ENCODE measurements around the gene MYADML2.

DNA sequence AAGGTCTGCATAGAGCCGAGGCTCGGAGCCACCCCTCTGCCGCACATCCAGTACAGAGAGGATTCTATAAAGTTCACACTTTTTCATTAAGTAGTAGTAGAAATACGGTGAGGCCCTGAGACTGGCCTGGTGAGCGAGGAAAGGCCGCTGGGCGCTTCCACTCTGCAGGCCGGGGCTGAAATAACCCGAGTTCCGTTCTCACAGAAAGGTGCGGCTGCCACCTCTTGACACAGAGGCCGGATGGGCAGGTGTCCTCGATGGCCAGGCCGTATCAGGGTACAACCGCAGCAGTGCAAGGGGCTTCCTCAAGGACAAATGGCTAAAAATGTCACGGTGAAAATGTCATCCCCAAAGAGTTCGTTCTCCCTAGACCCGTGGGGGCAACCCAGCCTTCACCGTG, 35.1 kb downstream of the MYADML2 start:
- TF ChIP-seq, protein P1, sequence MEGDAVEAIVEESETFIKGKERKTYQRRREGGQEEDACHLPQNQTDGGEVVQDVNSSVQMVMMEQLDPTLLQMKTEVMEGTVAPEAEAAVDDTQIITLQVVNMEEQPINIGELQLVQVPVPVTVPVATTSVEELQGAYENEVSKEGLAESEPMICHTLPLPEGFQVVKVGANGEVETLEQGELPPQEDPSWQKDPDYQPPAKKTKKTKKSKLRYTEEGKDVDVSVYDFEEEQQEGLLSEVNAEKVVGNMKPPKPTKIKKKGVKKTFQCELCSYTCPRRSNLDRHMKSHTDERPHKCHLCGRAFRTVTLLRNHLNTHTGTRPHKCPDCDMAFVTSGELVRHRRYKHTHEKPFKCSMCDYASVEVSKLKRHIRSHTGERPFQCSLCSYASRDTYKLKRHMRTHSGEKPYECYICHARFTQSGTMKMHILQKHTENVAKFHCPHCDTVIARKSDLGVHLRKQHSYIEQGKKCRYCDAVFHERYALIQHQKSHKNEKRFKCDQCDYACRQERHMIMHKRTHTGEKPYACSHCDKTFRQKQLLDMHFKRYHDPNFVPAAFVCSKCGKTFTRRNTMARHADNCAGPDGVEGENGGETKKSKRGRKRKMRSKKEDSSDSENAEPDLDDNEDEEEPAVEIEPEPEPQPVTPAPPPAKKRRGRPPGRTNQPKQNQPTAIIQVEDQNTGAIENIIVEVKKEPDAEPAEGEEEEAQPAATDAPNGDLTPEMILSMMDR (IDR thresholded peaks at IDR 0.05): no peak
- no peak for TF ChIP-seq POLR2A (IDR thresholded peaks at IDR 0.05)
